Activated naive CD4-positive, alpha-beta T cell (primary cell): ENCODE results near the gene FAM163A.
"Not testable (repeated sequence)": the region's sequence is repeated elsewhere in the genome, so short reads cannot be mapped to it uniquely, and the experiment has no call there.

Experiments
- DNase-seq, 4 experiments: peaks; one replicate each; lab custom pipeline; 2025; lab: John Stamatoyannopoulos, UW

FAM163A gene

GRCh38 chr1:179793281-179793680, 50.2 kb downstream of the FAM163A start:
- no peak for DNase-seq

GRCh38 chr1:179794146-179794545, 51.1 kb downstream of the FAM163A start:
- DNase-seq, result no peak

- DNase-seq, result no peak
These were observed 51.6 kb downstream of the FAM163A start for GRCh38 chr1:179794669-179795068.

- no peak for DNase-seq
These were observed 55.2 kb downstream of the FAM163A start for GRCh38 chr1:179798213-179798863.

GRCh38 chr1:179798864-179799516, 55.9 kb downstream of the FAM163A start:
- DNase-seq, result no peak

GRCh38 chr1:179800481-179800880, 57.4 kb downstream of the FAM163A start:
- DNase-seq, result no peak

GRCh38 chr1:179803104-179803503, 60.0 kb downstream of the FAM163A start:
- DNase-seq, result no peak

- no peak for DNase-seq
These were observed 60.8 kb downstream of the FAM163A start for GRCh38 chr1:179803918-179804317.

- not testable (repeated sequence) for DNase-seq
These were observed 61.3 kb downstream of the FAM163A start for GRCh38 chr1:179804417-179804816.

GRCh38 chr1:179805291-179806195, 62.5 kb downstream of the FAM163A start:
- DNase-seq, result no peak

- DNase-seq, result no peak
These were observed 63.2 kb downstream of the FAM163A start for GRCh38 chr1:179806333-179806732.

- no peak for DNase-seq
These were observed 64.2 kb downstream of the FAM163A start for GRCh38 chr1:179807291-179807690.

GRCh38 chr1:179807691-179808485, 64.8 kb downstream of the FAM163A start:
- no peak for DNase-seq

GRCh38 chr1:179808503-179808902, 65.4 kb downstream of the FAM163A start:
- no peak for DNase-seq

- DNase-seq, result peak in 3 of 4 experiments; percentile 11 to 51 (median 46)
These were observed 66.6 kb downstream of the FAM163A start for GRCh38 chr1:179809506-179810366.

GRCh38 chr1:179810367-179810715, 67.2 kb downstream of the FAM163A start:
- no peak for DNase-seq

GRCh38 chr1:179812501-179813292, 69.6 kb downstream of the FAM163A start:
- no peak for DNase-seq

GRCh38 chr1:179813626-179814545, 70.8 kb downstream of the FAM163A start:
- DNase-seq, result no peak

- no peak for DNase-seq
These were observed 71.4 kb downstream of the FAM163A start for GRCh38 chr1:179814546-179814838.
